BJ (cell line): Measurements from ENCODE around the gene PDE6G. TPM values are rescaled to one million over a fixed set of nuclear protein-coding genes. Genes with fewer than 3 reads are reported as not detected.
"Not testable (repeated sequence)": the region's sequence is repeated elsewhere in the genome, so short reads cannot be mapped to it uniquely, and the experiment has no call there.

Source experiments
- CTCF ChIA-PET: fragments of 350-600 bp; formaldehyde crosslinking; extraction: SDS; loops from one replicate; lab custom pipeline; 2021; ENCODE audit warnings: antibody characterized with exemption, inconsistent platforms; lab: Yijun Ruan, JAX
- POLR2A ChIA-PET: fragments of 300-600 bp; sonication (Branson Sonifier 250); formaldehyde crosslinking; extraction: SDS; loops from one replicate; lab custom pipeline; 2021; ENCODE audit warnings: antibody characterized with exemption; lab: Charles Lee
- DNase-seq: peaks from one replicate; pipeline ENCODE4 v3.0.0-alpha.2; 2011; ENCODE audit warnings: low read depth
- H3K27me3 ChIP-seq: 2 replicates; pipeline ENCODE4 v1.6.0; 2011; ENCODE audit warnings: low read length; ENCODE audit not compliant: control insufficient read depth, insufficient read depth
- H3K36me3 ChIP-seq: 2 replicates; pipeline ENCODE4 v1.5.1; 2011; ENCODE audit warnings: low read length; ENCODE audit not compliant: control insufficient read depth, insufficient read depth
- H3K4me3 ChIP-seq: 2 replicates; pipeline ENCODE4 v1.5.1; 2011; ENCODE audit warnings: low read depth, mild to moderate bottlenecking, control low read depth, low read length
- polyA plus RNA-seq: library from polyadenylated mRNA; depleted of rRNA; stranded (reverse); fragments of >200 nt; gene quantifications from 2 replicates; pipeline ENCODE4 v1.2.3, GENCODE V29; 2011
- TF ChIP-seq, protein P1 (sequence below): IDR thresholded peaks from 2 replicates; pipeline ENCODE4 v1.5.1; 2011; ENCODE audit warnings: low read depth, mild to moderate bottlenecking, control low read depth, inconsistent platforms, low read length, moderate library complexity; ENCODE audit not compliant: insufficient read depth

The PDE6G gene
- polyA plus RNA-seq, 1 experiment, result 0.37 TPM

DNA sequence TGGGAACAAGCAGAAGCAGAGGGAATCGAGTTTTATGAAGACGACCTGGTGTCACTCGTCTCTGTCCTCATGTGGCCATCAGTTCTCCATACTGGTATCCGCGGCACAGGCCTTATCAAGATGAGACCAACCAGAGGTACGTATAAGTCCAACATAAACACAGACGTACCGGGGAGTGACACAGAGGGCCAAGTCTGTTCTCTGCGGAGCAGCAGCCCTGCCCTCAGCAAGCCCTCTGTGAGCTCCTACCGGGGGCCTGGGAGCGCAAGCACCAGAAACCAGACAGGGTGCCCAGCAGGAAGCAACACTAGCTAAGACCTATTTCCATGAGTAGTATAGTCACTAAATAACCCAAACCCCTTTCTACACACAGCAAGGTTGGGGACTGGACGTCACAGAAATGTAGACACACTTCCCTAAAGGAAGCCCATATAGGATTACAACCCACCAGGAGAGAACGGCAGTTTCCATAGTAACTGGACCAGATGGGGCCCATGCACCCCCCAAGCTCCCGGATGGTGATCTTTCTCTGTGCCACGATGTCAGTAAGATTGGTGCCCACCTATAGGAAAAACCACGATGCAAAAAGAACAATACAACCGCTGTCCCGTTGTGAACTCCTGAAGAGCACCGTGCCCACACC lies 26.3 kb upstream of the PDE6G start:
- H3K27me3 ChIP-seq, result no peaks in the 10 kb centered on the region
- TF ChIP-seq, protein P1, sequence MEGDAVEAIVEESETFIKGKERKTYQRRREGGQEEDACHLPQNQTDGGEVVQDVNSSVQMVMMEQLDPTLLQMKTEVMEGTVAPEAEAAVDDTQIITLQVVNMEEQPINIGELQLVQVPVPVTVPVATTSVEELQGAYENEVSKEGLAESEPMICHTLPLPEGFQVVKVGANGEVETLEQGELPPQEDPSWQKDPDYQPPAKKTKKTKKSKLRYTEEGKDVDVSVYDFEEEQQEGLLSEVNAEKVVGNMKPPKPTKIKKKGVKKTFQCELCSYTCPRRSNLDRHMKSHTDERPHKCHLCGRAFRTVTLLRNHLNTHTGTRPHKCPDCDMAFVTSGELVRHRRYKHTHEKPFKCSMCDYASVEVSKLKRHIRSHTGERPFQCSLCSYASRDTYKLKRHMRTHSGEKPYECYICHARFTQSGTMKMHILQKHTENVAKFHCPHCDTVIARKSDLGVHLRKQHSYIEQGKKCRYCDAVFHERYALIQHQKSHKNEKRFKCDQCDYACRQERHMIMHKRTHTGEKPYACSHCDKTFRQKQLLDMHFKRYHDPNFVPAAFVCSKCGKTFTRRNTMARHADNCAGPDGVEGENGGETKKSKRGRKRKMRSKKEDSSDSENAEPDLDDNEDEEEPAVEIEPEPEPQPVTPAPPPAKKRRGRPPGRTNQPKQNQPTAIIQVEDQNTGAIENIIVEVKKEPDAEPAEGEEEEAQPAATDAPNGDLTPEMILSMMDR, result no peak
- no peak for DNase-seq
- POLR2A ChIA-PET, result interaction anchor here (0.6 kb wide), 1 partner anchor 24 kb away, joined by 3 read pairs; no protein-coding TSS in a partner anchor
- CTCF ChIA-PET, result interaction anchor here (1.3 to 1.5 kb wide), 4 partner anchors 10 to 81 kb away, joined by 3 to 4 read pairs (median 4); partner anchors contain the start of genes MRPL12 and SLC25A10
- H3K4me3 ChIP-seq, result peak overlapping the region; percentile 95
- peaks cover 28% of the 10 kb centered on the region for H3K36me3 ChIP-seq

DNA sequence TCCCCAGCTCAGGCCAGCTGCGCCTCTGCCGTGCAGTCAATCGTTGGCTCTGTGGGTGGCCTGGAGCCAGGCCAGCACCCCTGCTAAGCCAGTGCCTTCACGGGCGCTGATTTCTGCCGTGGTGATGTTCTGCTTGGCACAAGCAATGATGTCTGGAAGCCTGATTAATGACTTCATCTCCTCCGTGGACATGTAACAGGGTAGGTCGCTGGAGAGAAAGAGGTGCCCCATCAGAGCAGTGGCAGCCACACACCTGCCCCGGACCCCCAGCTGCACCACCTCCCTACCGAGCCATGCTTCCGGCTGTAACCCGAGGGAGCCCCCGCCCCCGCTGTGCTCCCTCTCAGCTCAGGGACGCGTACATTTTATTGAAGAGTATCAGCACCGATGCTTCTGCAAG lies 25.3 kb upstream of the PDE6G start:
- ChIA-PET POLR2A (no interaction called here), CTCF (interaction anchor here (1.3 kb wide), 1 partner anchor 30 kb away, joined by 4 read pairs; the partner anchor contains the start of gene SLC25A10)
- no peak overlapping the region for H3K4me3 ChIP-seq
- peaks cover 17% of the 10 kb centered on the region for H3K36me3 ChIP-seq
- TF ChIP-seq, protein P1, result no peak
- DNase-seq, result no peak
- H3K27me3 ChIP-seq, result no peaks in the 10 kb centered on the region

DNA sequence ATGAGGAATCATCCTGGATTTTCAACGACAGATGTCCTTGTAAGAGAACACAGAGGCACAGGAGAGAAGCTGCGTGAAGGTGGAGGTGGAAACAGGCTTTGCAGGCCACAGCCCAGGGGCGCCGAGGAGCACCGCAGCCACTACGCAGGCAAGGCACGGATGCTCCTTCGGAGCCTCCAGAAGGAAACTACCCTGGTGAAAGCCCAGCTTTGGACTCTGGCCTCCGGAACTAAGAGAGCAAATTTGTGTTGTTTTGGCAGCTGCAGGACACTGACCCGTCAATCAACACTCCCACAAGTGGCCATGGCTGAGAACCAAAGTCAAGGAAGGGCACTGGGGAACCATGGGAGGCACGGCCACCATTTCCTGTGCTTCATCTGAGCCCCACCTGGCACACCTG lies 23.8 kb upstream of the PDE6G start:
- Histone ChIP-seq H3K36me3 (peaks cover 7% of the 10 kb centered on the region), H3K4me3 (no peak overlapping the region), H3K27me3 (no peaks in the 10 kb centered on the region)
- ChIA-PET CTCF (no interaction called here), POLR2A (no interaction called here)
- no peak for DNase-seq
- TF ChIP-seq, protein P1, result no peak

DNA sequence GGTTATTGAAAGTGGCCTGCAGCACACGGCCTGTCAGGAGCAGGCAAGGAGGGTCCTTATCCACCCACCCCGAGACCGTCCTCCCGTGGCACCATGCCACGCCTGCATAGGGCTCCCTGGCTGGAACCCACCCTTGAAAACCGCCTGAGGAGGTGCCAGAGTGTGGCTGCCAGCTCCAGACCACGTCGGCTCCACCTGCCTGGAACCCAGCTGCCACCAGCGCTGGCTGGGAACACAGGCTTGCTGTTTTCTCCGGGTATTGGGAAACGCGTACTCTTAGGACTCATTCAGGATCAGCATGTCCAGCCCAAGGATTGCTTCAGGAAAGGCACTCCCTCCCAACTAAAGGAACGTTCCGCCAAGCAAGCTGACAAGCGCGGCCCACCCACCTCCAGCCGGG lies 20.6 kb upstream of the PDE6G start:
- no peak for DNase-seq
- H3K36me3 ChIP-seq, result peaks cover 19% of the 10 kb centered on the region
- TF ChIP-seq, protein P1, result no peak
- H3K27me3 ChIP-seq, result no peaks in the 10 kb centered on the region
- ChIA-PET CTCF (no interaction called here), POLR2A (no interaction called here)
- no peak overlapping the region for H3K4me3 ChIP-seq

DNA sequence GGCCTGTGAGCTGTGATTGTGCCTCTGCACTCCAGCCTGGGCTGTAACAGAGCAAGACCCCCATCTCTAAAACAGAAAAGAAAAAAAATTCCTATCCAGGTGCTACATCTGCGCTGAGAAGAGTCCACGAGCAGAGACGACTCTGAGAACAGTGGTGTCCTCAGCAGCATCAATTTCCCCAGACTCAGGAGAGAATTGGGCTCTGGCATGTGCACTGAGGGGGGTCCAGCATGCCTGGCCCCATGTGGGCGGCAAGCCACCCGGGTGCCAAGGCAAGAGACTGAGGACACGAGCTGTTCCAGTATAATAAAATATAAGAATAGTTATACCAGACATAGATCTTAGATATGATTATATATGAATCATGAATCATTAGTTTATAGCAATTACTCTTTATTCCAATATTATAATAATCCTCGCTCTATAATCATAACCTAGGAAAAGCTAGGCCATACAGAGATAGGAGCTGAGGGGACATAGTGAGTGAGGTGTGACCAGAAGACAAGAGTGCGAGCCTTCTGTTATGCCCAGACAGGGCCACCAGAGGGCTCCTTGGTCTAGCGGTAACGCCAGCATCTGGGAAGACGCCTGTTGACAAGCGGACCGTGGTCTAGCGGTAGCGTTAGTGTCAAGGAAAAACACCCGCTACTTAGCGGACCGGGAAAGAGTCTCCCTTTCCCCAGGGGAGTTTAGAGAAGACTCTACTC lies 19.3 kb upstream of the PDE6G start:
- TF ChIP-seq, protein P1, result peak; percentile 55
- H3K36me3 ChIP-seq, result peaks cover 20% of the 10 kb centered on the region
- POLR2A ChIA-PET, H3K27me3 ChIP-seq, H3K4me3 ChIP-seq, DNase-seq: not testable (repeated sequence)
- CTCF ChIA-PET, result interaction anchor here (0.6 to 1.1 kb wide), 3 partner anchors 17 to 267 kb away, joined by 3 to 5 read pairs (median 3); no protein-coding TSS in a partner anchor
